ENCODE results near the gene ECEL1.
"Not testable (repeated sequence)": the region's sequence is repeated elsewhere in the genome, so short reads cannot be mapped to it uniquely, and the experiment has no call there.

Gene ECEL1

GRCh38 chr2:232440220-232441018, 47.2 kb downstream of the ECEL1 start:
- DNase-seq: peak; percentile 17

GRCh38 chr2:232439758-232440135, 47.9 kb downstream of the ECEL1 start:
- DNase-seq: no peak

- DNase-seq: no peak
These were observed 48.5 kb downstream of the ECEL1 start for GRCh38 chr2:232438951-232439757.

- no peak for DNase-seq
These were observed 49.5 kb downstream of the ECEL1 start for GRCh38 chr2:232438091-232438490.

GRCh38 chr2:232437195-232437571, 50.5 kb downstream of the ECEL1 start:
- DNase-seq: no peak

GRCh38 chr2:232436381-232437194, 51.0 kb downstream of the ECEL1 start:
- DNase-seq: no peak

GRCh38 chr2:232435805-232436204, 51.8 kb downstream of the ECEL1 start:
- no peak for DNase-seq

- DNase-seq: no peak
These were observed 52.3 kb downstream of the ECEL1 start for GRCh38 chr2:232435375-232435648.

GRCh38 chr2:232434563-232435374, 52.9 kb downstream of the ECEL1 start:
- DNase-seq: no peak

- DNase-seq: no peak
These were observed 53.5 kb downstream of the ECEL1 start for GRCh38 chr2:232434091-232434490.

- DNase-seq: not testable (repeated sequence)
These were observed 54.0 kb downstream of the ECEL1 start for GRCh38 chr2:232433622-232434021.

GRCh38 chr2:232432598-232433184, 54.9 kb downstream of the ECEL1 start:
- no peak for DNase-seq

- no peak for DNase-seq
These were observed 55.7 kb downstream of the ECEL1 start for GRCh38 chr2:232431705-232432590.
